HepG2 (cell line): Measurements from ENCODE around the gene NEURL1. TPM values are rescaled to one million over a fixed set of nuclear protein-coding genes. Genes with fewer than 3 reads are reported as not detected.

ENCODE experiments used
- ATAC-seq: fragments of 200-7000 bp; cut with Tn5 transposase; 3 replicates; pipeline ENCODE4 v1.9.1; 2020; ENCODE audit warnings: mild to moderate bottlenecking, moderate library complexity
- BruUV-seq: library from RNA; stranded (reverse); fragments of 400-500 nt; replicated peaks from 2 replicates; lab custom pipeline; 2021; lab: Mats Ljungman, UMichigan
- CTCF ChIA-PET: fragments of 300-600 bp; formaldehyde crosslinking; extraction: SDS; loops from one replicate; lab custom pipeline; 2021; ENCODE audit warnings: low total read pairs, inconsistent platforms, low intra/inter-chr PET ratio; lab: Yijun Ruan, JAX
- POLR2A ChIA-PET: fragments of 350-600 bp; sonication (Branson Sonifier 250); formaldehyde crosslinking; loops from one replicate; lab custom pipeline; 2020; ENCODE audit warnings: antibody characterized with exemption, inconsistent platforms; lab: Yijun Ruan, JAX
- DNase-seq: peaks from one replicate; pipeline ENCODE4 v3.0.0-alpha.2; 2015; ENCODE audit warnings: low spot score
- FAIRE-seq: peaks from 3 replicates; lab custom pipeline; 2011; peaks lifted over from hg19 to GRCh38; lab: Jason Lieb, UNC
- H2AFZ ChIP-seq: one replicate; pipeline ENCODE4 v1.6.1; 2011; ENCODE audit warnings: low read length, inconsistent platforms
- H3K27ac ChIP-seq: fragments of 300-600 bp; 3 replicates; pipeline ENCODE4 v1.8.0; 2011; ENCODE audit warnings: mixed run types, mild to moderate bottlenecking, mixed read lengths, low read length, inconsistent platforms; ENCODE audit not compliant: insufficient read depth; ENCODE audit errors: extremely low read length
- H3K27me3 ChIP-seq, 2 experiments: fragments of 200-600 bp in 1 of 2; 2 replicates in 1 of 2; 3 replicates in 1 of 2; pipeline versions ENCODE4 v1.6.0 to v1.8.0; 2011; ENCODE audit warnings: low read length in 2 of 2, mild to moderate bottlenecking in 2 of 2, moderate library complexity in 2 of 2, inconsistent platforms in 1 of 2; ENCODE audit not compliant: insufficient read depth in 2 of 2, control insufficient read depth in 1 of 2
- H3K36me3 ChIP-seq, 2 experiments: fragments of 200-600 bp in 1 of 2; replicated peaks in 1 of 2; 2 replicates in 1 of 2; 3 replicates in 1 of 2; pipeline versions ENCODE4 v1.5.1 to v1.8.0; 2011; ENCODE audit warnings: low read length in 2 of 2, inconsistent platforms in 1 of 2; ENCODE audit not compliant: insufficient read depth in 2 of 2, control insufficient read depth in 1 of 2
- H3K4me1 ChIP-seq: 2 replicates; pipeline ENCODE4 v1.5.1; 2012; ENCODE audit warnings: low read length, inconsistent platforms; ENCODE audit not compliant: insufficient read depth
- H3K4me2 ChIP-seq: 2 replicates; pipeline ENCODE4 v1.6.0; 2011; ENCODE audit warnings: low read depth, low read length, inconsistent platforms
- H3K4me3 ChIP-seq, 3 experiments: fragments of 200-600 bp in 1 of 3; sonication (generic), shearing (Covaris generic) in 1 of 3; replicated peaks in 1 of 3; 2 replicates each; pipeline ENCODE4 v1.5.1; 2011 to 2016; ENCODE audit warnings: low read length in 3 of 3, inconsistent platforms in 2 of 3, low read depth in 2 of 3, mild to moderate bottlenecking in 2 of 3, control low read depth in 1 of 3, mixed read lengths in 1 of 3; ENCODE audit not compliant: insufficient read depth in 1 of 3
- H3K79me2 ChIP-seq: one replicate; pipeline ENCODE4 v1.6.1; 2011; ENCODE audit warnings: low read length, inconsistent platforms; ENCODE audit not compliant: insufficient read depth
- H3K9ac ChIP-seq: 2 replicates; pipeline ENCODE4 v1.6.0; 2011; ENCODE audit warnings: mild to moderate bottlenecking, low read depth, low read length, inconsistent platforms; ENCODE audit not compliant: insufficient read depth
- H3K9me3 ChIP-seq: 2 replicates; pipeline ENCODE4 v1.5.1; 2012; ENCODE audit warnings: mild to moderate bottlenecking, low read length
- H4K20me1 ChIP-seq: 2 replicates; pipeline ENCODE4 v1.6.0; 2011; ENCODE audit warnings: inconsistent platforms, mild to moderate bottlenecking, low read length, moderate library complexity; ENCODE audit not compliant: insufficient read depth
- BCLAF1 ChIP-seq: fragments of 450-650 bp; IDR thresholded peaks from 2 replicates; pipeline ENCODE4 v1.6.1; 2017; ENCODE audit warnings: mild to moderate bottlenecking
- GATA4 ChIP-seq: sonication (generic); IDR thresholded peaks from 2 replicates; pipeline ENCODE4 v1.6.1; 2016; ENCODE audit warnings: antibody characterized with exemption, low read depth, borderline replicate concordance
- KDM4B ChIP-seq: sonication (generic); formaldehyde crosslinking; IDR thresholded peaks from 2 replicates; pipeline ENCODE4 v1.4.0; 2020; ENCODE audit warnings: missing genetic modification reagents
- KDM6A ChIP-seq: IDR thresholded peaks from 2 replicates; pipeline ENCODE4 v1.6.1; 2016; ENCODE audit warnings: low read depth
- MLXIP ChIP-seq: sonication (generic); formaldehyde crosslinking; IDR thresholded peaks from 2 replicates; pipeline ENCODE4 v1.9.0; 2021; ENCODE audit warnings: missing genetic modification reagents, borderline replicate concordance
- TEF ChIP-seq: sonication (generic); formaldehyde crosslinking; IDR thresholded peaks from 2 replicates; pipeline ENCODE4 v1.5.0; 2020; ENCODE audit warnings: missing genetic modification reagents
- ZBTB37 ChIP-seq: sonication (generic); formaldehyde crosslinking; IDR thresholded peaks from 2 replicates; pipeline ENCODE4 v1.4.0; 2020; ENCODE audit warnings: mild to moderate bottlenecking, missing genetic modification reagents
- ZNF180 ChIP-seq: sonication (generic); formaldehyde crosslinking; IDR thresholded peaks from 2 replicates; pipeline ENCODE4 v1.4.0; 2020; ENCODE audit warnings: low read depth, missing genetic modification reagents, borderline replicate concordance
- ZNF225 ChIP-seq: sonication (generic); formaldehyde crosslinking; IDR thresholded peaks from 2 replicates; pipeline ENCODE4 v1.4.0; 2020; ENCODE audit warnings: mild to moderate bottlenecking, missing genetic modification reagents
- ZNF703 ChIP-seq: sonication (generic); formaldehyde crosslinking; IDR thresholded peaks from 2 replicates; pipeline ENCODE4 v1.5.1; 2020; ENCODE audit warnings: missing genetic modification reagents, mild to moderate bottlenecking, moderate library complexity, borderline replicate concordance
- WGBS: methylation state at CpG from one replicate; pipeline ENCODE4 v1.1.6; 2017; ENCODE audit warnings: low lambda C conversion rate; 5-methylcytosine and 5-hydroxymethylcytosine counted together
- in situ Hi-C: cut with HindIII; loops from 2 replicates; pipeline ENCODE4 v1.10.0; 2017; ENCODE audit warnings: low pct_unique_long_range_greater_than_20kb; ENCODE audit not compliant: extremely low pct_ligation_motif_present
- intact Hi-C: fragments of 100-400 bp; cut with micrococcal nuclease; formaldehyde crosslinking; loops from one replicate; pipeline ENCODE4 v1.10.0; 2022; ENCODE audit not compliant: unreplicated experiment
- polyA plus RNA-seq, 8 experiments: library from polyadenylated mRNA; depleted of rRNA in 3 of 8; stranded (reverse) in 7 of 8; unstranded in 1 of 8; fragments of >200 nt; fragmentation: Illumina TruSeq in 4 of 8; extraction: Trizol in 4 of 8; gene quantifications; 2 replicates each; pipeline versions ENCODE4 v1.2.1 to v1.2.3, GENCODE V29; 2011 to 2016; ENCODE audit warnings: low read depth in 4 of 8, missing spikeins in 1 of 8, mixed read lengths in 1 of 8; ENCODE audit not compliant: insufficient read depth in 1 of 8
- total RNA-seq, 5 experiments: library from RNA; depleted of rRNA; stranded (reverse); fragments of >200 nt; fragmentation: Illumina TruSeq; extraction: Trizol; gene quantifications; 2 replicates each; pipeline ENCODE4 v1.2.3, GENCODE V29; 2016; ENCODE audit warnings: low read depth in 1 of 5
- TF ChIP-seq, protein P1 (sequence below): sonication (generic); formaldehyde crosslinking; IDR thresholded peaks from 2 replicates; pipeline ENCODE4 v1.4.0; 2020; ENCODE audit warnings: low read depth, mild to moderate bottlenecking, missing genetic modification reagents
- TF ChIP-seq, protein P2 (sequence below): sonication (generic); formaldehyde crosslinking; IDR thresholded peaks from 2 replicates; pipeline ENCODE4 v1.4.0; 2020; ENCODE audit warnings: missing genetic modification reagents

The NEURL1 gene
- total and polyA plus RNA-seq, 2 of the 13 experiments (the other 11 are each of a cell fraction or from before 2014, with no cell fraction given): not detected

GRCh38 chr10:103458720-103459119 lies 34.8 kb upstream of the NEURL1 start, which contains the start of gene CALHM1 (continued):
- TF ChIP-seq TEF (CRISPR knock-in tag) (no peak), KDM4B (CRISPR knock-in tag) (no peak), ZNF180 (CRISPR knock-in tag) (no peak), BCLAF1 (no peak)
- TF ChIP-seq, protein P1, sequence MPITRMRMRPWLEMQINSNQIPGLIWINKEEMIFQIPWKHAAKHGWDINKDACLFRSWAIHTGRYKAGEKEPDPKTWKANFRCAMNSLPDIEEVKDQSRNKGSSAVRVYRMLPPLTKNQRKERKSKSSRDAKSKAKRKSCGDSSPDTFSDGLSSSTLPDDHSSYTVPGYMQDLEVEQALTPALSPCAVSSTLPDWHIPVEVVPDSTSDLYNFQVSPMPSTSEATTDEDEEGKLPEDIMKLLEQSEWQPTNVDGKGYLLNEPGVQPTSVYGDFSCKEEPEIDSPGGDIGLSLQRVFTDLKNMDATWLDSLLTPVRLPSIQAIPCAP (CRISPR knock-in tag): no peak

- FAIRE-seq: no peak
- TF ChIP-seq ZNF225 (no peak), GATA4 (no peak), ZBTB37 (CRISPR knock-in tag) (no peak), MLXIP (CRISPR knock-in tag) (no peak), ZNF703 (CRISPR knock-in tag) (no peak), KDM6A (no peak)
- TF ChIP-seq, protein P2, sequence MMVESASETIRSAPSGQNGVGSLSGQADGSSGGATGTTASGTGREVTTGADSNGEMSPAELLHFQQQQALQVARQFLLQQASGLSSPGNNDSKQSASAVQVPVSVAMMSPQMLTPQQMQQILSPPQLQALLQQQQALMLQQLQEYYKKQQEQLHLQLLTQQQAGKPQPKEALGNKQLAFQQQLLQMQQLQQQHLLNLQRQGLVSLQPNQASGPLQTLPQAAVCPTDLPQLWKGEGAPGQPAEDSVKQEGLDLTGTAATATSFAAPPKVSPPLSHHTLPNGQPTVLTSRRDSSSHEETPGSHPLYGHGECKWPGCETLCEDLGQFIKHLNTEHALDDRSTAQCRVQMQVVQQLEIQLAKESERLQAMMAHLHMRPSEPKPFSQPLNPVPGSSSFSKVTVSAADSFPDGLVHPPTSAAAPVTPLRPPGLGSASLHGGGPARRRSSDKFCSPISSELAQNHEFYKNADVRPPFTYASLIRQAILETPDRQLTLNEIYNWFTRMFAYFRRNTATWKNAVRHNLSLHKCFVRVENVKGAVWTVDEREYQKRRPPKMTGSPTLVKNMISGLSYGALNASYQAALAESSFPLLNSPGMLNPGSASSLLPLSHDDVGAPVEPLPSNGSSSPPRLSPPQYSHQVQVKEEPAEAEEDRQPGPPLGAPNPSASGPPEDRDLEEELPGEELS (CRISPR knock-in tag): no peak
These were observed 33.9 kb upstream of the NEURL1 start for GRCh38 chr10:103459615-103460014.

More at GRCh38 chr10:103459615-103460014, 33.9 kb upstream of the NEURL1 start:
- no peak overlapping the region for H3K4me2 ChIP-seq
- WGBS: 0% methylated on average over 1 of the region's 4 CpGs
- no peak overlapping the region for H3K9ac ChIP-seq
- BruUV-seq: no TSS peak
- no peak overlapping the region for H3K4me3 ChIP-seq
- no peaks in the 10 kb centered on the region for H3K9me3 ChIP-seq
- DNase-seq (no peak), ATAC-seq (no peak)
- in situ Hi-C loops: no loop called here
- CTCF ChIA-PET: no interaction called here
- peaks cover 13% of the 10 kb centered on the region for H3K4me1 ChIP-seq
- no peaks in the 10 kb centered on the region for H4K20me1 ChIP-seq
- intact Hi-C loops: no loop called here
- no peak overlapping the region for H3K27ac ChIP-seq
- H3K79me2 ChIP-seq: no peaks in the 10 kb centered on the region
- POLR2A ChIA-PET: no interaction called here
- H2AFZ ChIP-seq: no peak overlapping the region
- peaks cover 1 to 18% of the 10 kb centered on the region in 2 experiments; a peak in 4 of 5 replicates for H3K27me3 ChIP-seq
- H3K36me3 ChIP-seq: no peaks in the 10 kb centered on the region
